PC-3 (cell line): ENCODE measurements around the gene FAM200A. TPM values are rescaled to one million over a fixed set of nuclear protein-coding genes. Genes with fewer than 3 reads are reported as not detected.

Experiments
- ATAC-seq: fragments of 200-7000 bp; cut with Tn5 transposase; 2 replicates; pipeline ENCODE4 v1.9.1; 2020; ENCODE audit warnings: mild to moderate bottlenecking, moderate library complexity
- BruUV-seq: library from RNA; stranded (reverse); fragments of 400-500 nt; replicated peaks from 2 replicates; lab custom pipeline; 2021; lab: Mats Ljungman, UMichigan
- CTCF ChIA-PET: fragments of 300-600 bp; sonication (Branson Sonifier 250); formaldehyde crosslinking; loops from one replicate; lab custom pipeline; 2022; ENCODE audit warnings: antibody characterized with exemption; lab: Charles Lee
- POLR2A ChIA-PET: fragments of 300-600 bp; sonication (Branson Sonifier 250); formaldehyde crosslinking; loops from one replicate; lab custom pipeline; 2022; ENCODE audit warnings: antibody characterized with exemption; ENCODE audit not compliant: unreplicated experiment; lab: Charles Lee
- DNase-seq: peaks from one replicate; pipeline ENCODE4 v3.0.0-alpha.2; 2015
- H2AFZ ChIP-seq: fragments of 300-600 bp; sonication (generic); 2 replicates; pipeline ENCODE4 v1.6.0; 2016; ENCODE audit warnings: antibody characterized with exemption, low read length
- H3F3A ChIP-seq: fragments of 300-600 bp; sonication (generic); one replicate; pipeline ENCODE4 v1.6.0; 2017; ENCODE audit warnings: antibody characterized with exemption, low read length, control low read depth, mild to moderate bottlenecking; ENCODE audit not compliant: unreplicated experiment
- H3K27ac ChIP-seq: fragments of 300-600 bp; sonication (generic); 2 replicates; pipeline ENCODE4 v1.5.1; 2016; ENCODE audit warnings: mild to moderate bottlenecking, low read length
- H3K27me3 ChIP-seq: fragments of 300-600 bp; sonication (generic); 2 replicates; pipeline ENCODE4 v1.6.1; 2016; ENCODE audit warnings: low read length, mixed read lengths
- H3K36me3 ChIP-seq: fragments of 300-600 bp; sonication (generic); 2 replicates; pipeline ENCODE4 v1.6.1; 2016; ENCODE audit warnings: low read depth, mixed run types, low read length, mixed read lengths
- H3K4me1 ChIP-seq: fragments of 300-600 bp; sonication (generic); 2 replicates; pipeline ENCODE4 v1.5.1; 2016; ENCODE audit warnings: low read length; ENCODE audit not compliant: insufficient read depth
- H3K4me2 ChIP-seq: fragments of 300-600 bp; sonication (generic); 2 replicates; pipeline ENCODE4 v1.6.0; 2016; ENCODE audit warnings: low read length
- H3K4me3 ChIP-seq: fragments of 300-600 bp; sonication (generic); 2 replicates; pipeline ENCODE4 v1.5.1; 2016; ENCODE audit warnings: mild to moderate bottlenecking, low read length, mixed read lengths
- H3K79me2 ChIP-seq: fragments of 300-600 bp; sonication (generic); 2 replicates; pipeline ENCODE4 v1.6.1; 2017; ENCODE audit warnings: low read length, mixed read lengths
- H3K9ac ChIP-seq: fragments of 300-600 bp; sonication (generic); 2 replicates; pipeline ENCODE4 v1.6.0; 2016; ENCODE audit warnings: mild to moderate bottlenecking, low read length
- H3K9me2 ChIP-seq: fragments of 300-600 bp; sonication (generic); replicated peaks from 2 replicates; pipeline ENCODE4 v1.6.1; 2016; ENCODE audit warnings: mixed run types, low read length, mixed read lengths
- H3K9me3 ChIP-seq: fragments of 300-600 bp; sonication (generic); 2 replicates; pipeline ENCODE4 v1.6.1; 2016; ENCODE audit warnings: low read length, mixed read lengths
- H4K20me1 ChIP-seq: fragments of 300-600 bp; sonication (generic); 2 replicates; pipeline ENCODE4 v1.6.1; 2016; ENCODE audit warnings: low read length, mixed read lengths
- CTCF ChIP-seq: fragments of 300-600 bp; sonication (generic); conservative IDR thresholded peaks from 2 replicates; pipeline ENCODE4 v1.5.1; 2017; ENCODE audit warnings: antibody characterized with exemption, low read depth, mild to moderate bottlenecking, low read length
- EZH2 ChIP-seq: fragments of 300-600 bp; sonication (generic); IDR thresholded peaks from one replicate; pipeline ENCODE4 v1.6.1; 2017; ENCODE audit warnings: antibody characterized with exemption, mild to moderate bottlenecking, low read length; ENCODE audit not compliant: unreplicated experiment
- EZH2phosphoT487 ChIP-seq: fragments of 300-600 bp; sonication (generic); IDR thresholded peaks from 2 replicates; pipeline ENCODE4 v1.6.1; 2018; ENCODE audit warnings: mild to moderate bottlenecking, antibody characterized with exemption, low read length, borderline replicate concordance
- intact Hi-C: fragments of 100-400 bp; cut with micrococcal nuclease; formaldehyde crosslinking; loops from 2 replicates; pipeline ENCODE4 v1.9.0; 2023
- total RNA-seq: library from RNA; depleted of rRNA; stranded (reverse); fragments of >200 nt; gene quantifications from 2 replicates; pipeline ENCODE4 v1.2.3, GENCODE V29; 2014

The FAM200A gene
- total RNA-seq, 1 experiment from 2014 or later = 3.8 TPM

GRCh38 chr7:99563650-99564049 lies 11.7 kb upstream of the FAM200A start:
- Histone ChIP-seq H3K4me3 (peak overlapping the region; percentile 20; the same call in 1 of the 2 replicates), H4K20me1 (no peaks in the 10 kb centered on the region), H3K9ac (peak overlapping the region; percentile 33; the same call in 1 of the 2 replicates), H3K9me2 (no peaks in the 10 kb centered on the region), H3K9me3 (no peaks in the 10 kb centered on the region), H3K27ac (peak overlapping the region; percentile 88), H3K27me3 (no peaks in the 10 kb centered on the region), H3K4me2 (peak overlapping the region; percentile 74), H3K36me3 (no peaks in the 10 kb centered on the region), H3K4me1 (peaks cover 27% of the 10 kb centered on the region), H3F3A (no peaks in the 10 kb centered on the region), H2AFZ (peak overlapping the region; percentile 64), H3K79me2 (no peaks in the 10 kb centered on the region)
- BruUV-seq = no TSS peak
- peak; percentile 70 for ATAC-seq
- intact Hi-C loops = loop anchor here (1.0 to 2.0 kb wide), 2 partner anchors 11 to 53 kb away; partner anchors contain the start of genes FAM200A and ZSCAN25
- DNase-seq = peak; percentile 73
- TF ChIP-seq CTCF (no peak), EZH2phosphoT487 (no peak), EZH2 (no peak)
- POLR2A ChIA-PET = interaction anchor here (0.6 kb wide), 1 partner anchor 43 kb away, joined by 4 read pairs; no protein-coding TSS in a partner anchor
- CTCF ChIA-PET = no interaction called here

DNA sequence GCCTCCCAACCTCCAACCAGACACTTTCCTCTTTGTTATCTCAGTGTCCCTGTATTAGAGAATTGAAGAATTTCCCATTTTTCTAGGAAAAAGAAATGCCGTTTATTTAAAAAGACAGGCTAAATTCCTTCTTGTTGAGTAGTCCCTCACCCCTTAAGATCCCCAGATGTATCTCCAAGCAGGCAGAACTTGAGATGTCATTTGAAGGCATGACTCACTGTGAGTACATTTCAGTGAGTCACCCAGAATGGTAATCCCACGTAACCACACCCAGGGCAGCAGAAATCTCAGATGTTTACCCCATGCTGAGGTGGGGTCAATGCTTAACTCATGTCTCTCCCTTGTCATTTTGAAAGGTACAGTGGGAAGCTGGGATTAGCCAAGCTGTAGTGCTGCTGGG lies 10.9 kb upstream of the FAM200A start:
- no peaks in the 10 kb centered on the region for H3K36me3 ChIP-seq
- H3F3A ChIP-seq = no peaks in the 10 kb centered on the region
- no peaks in the 10 kb centered on the region for H3K9me2 ChIP-seq
- ATAC-seq (peak; percentile 97), DNase-seq (peak; percentile 97)
- H3K4me2 ChIP-seq = peak overlapping the region; percentile 80
- BruUV-seq = no TSS peak
- no peaks in the 10 kb centered on the region for H3K9me3 ChIP-seq
- ChIA-PET CTCF (no interaction called here), POLR2A (no interaction called here)
- intact Hi-C loops = loop anchor here (1.0 to 2.0 kb wide), 2 partner anchors 11 to 54 kb away; partner anchors contain the start of genes FAM200A and ZSCAN25
- H3K4me3 ChIP-seq = peak overlapping the region; percentile 42
- no peaks in the 10 kb centered on the region for H3K79me2 ChIP-seq
- peak overlapping the region; percentile 88 for H3K27ac ChIP-seq
- TF ChIP-seq EZH2 = no peak
- TF ChIP-seq EZH2phosphoT487 = no peak
- no peak for TF ChIP-seq CTCF
- H3K4me1 ChIP-seq = peaks cover 27% of the 10 kb centered on the region
- peak overlapping the region; percentile 18; the same call in 1 of the 2 replicates for H2AFZ ChIP-seq
- peak overlapping the region; percentile 35 for H3K9ac ChIP-seq
- H3K27me3 ChIP-seq = no peaks in the 10 kb centered on the region
- no peaks in the 10 kb centered on the region for H4K20me1 ChIP-seq

- no peaks in the 10 kb centered on the region for H3F3A ChIP-seq
- peak overlapping the region; percentile 88 for H3K27ac ChIP-seq
- CTCF ChIA-PET = no interaction called here
- intact Hi-C loops = loop anchor here (2.0 kb wide), 1 partner anchor 55 kb away; the partner anchor contains the start of gene ZSCAN25
- H4K20me1 ChIP-seq = no peaks in the 10 kb centered on the region
- peak overlapping the region; percentile 80 for H3K4me2 ChIP-seq
- peak overlapping the region; percentile 18; the same call in 1 of the 2 replicates for H2AFZ ChIP-seq
- H3K4me1 ChIP-seq = peaks cover 27% of the 10 kb centered on the region
- H3K9me2 ChIP-seq = no peaks in the 10 kb centered on the region
- TSS peak; percentile 98 for BruUV-seq
- POLR2A ChIA-PET = no interaction called here
- H3K9me3 ChIP-seq = no peaks in the 10 kb centered on the region
- ATAC-seq = no peak
- H3K36me3 ChIP-seq = no peaks in the 10 kb centered on the region
- H3K9ac ChIP-seq = peak overlapping the region; percentile 35
- H3K79me2 ChIP-seq = no peaks in the 10 kb centered on the region
- no peaks in the 10 kb centered on the region for H3K27me3 ChIP-seq
- peak overlapping the region; percentile 42 for H3K4me3 ChIP-seq
- TF ChIP-seq CTCF (no peak), EZH2 (no peak), EZH2phosphoT487 (no peak)
- no peak for DNase-seq
Observed at GRCh38 chr7:99562114-99562784, 10.3 kb upstream of the FAM200A start.
